ENCODE measurements around the gene PAQR4. TPM values are rescaled to one million over a fixed set of nuclear protein-coding genes. Genes with fewer than 3 reads are reported as not detected.

Gene PAQR4
- total and polyA plus RNA-seq, 2 of the 13 experiments (the other 11 are each of a cell fraction or from before 2014, with no cell fraction given): 15.9 to 24.8 TPM

DNA sequence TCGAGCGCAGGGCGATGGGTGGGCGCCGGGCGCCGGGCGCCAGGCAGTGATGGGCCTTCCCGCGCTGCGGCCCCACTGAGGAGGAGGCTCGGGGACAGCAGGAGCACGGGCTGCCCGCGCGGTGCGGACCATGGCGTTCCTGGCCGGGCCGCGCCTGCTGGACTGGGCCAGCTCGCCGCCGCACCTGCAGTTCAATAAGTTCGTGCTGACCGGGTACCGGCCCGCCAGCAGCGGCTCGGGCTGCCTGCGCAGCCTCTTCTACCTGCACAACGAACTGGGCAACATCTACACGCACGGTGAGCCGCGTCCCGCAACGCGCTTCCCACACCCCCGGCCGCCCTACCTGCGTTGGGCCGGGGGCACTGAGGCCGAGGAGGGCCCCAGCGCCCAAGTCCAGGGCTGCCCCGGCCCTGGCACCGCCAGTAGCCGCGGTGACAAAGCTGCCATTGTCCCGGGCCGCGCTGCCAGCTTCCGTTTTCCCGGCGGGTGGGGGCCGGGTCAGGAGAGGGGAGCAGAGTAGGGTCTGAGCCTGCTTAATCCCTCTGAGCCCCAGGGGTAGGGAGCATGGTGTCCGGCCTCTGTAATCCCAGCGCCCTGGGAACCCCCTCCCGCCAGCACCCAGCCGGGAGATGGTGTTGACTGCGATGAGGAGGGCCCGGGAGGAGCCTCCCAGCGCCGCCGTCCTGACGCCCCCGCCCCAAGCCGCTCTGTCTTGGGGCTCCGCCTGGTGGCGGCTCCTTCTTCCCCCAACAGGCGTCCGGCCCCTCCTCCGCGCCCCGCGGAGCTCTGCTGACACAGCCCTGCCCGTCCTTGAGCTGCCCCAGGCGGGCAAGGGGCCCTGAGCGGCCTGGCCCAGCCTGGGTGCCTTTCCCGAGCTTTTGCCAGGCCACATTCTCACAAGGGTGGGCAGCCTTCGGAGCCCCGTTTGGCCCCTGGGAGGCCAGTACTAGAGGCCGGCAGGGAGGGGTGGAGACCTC is 685 bp downstream of the PAQR4 start (continued):
- TF ChIP-seq, protein P1, sequence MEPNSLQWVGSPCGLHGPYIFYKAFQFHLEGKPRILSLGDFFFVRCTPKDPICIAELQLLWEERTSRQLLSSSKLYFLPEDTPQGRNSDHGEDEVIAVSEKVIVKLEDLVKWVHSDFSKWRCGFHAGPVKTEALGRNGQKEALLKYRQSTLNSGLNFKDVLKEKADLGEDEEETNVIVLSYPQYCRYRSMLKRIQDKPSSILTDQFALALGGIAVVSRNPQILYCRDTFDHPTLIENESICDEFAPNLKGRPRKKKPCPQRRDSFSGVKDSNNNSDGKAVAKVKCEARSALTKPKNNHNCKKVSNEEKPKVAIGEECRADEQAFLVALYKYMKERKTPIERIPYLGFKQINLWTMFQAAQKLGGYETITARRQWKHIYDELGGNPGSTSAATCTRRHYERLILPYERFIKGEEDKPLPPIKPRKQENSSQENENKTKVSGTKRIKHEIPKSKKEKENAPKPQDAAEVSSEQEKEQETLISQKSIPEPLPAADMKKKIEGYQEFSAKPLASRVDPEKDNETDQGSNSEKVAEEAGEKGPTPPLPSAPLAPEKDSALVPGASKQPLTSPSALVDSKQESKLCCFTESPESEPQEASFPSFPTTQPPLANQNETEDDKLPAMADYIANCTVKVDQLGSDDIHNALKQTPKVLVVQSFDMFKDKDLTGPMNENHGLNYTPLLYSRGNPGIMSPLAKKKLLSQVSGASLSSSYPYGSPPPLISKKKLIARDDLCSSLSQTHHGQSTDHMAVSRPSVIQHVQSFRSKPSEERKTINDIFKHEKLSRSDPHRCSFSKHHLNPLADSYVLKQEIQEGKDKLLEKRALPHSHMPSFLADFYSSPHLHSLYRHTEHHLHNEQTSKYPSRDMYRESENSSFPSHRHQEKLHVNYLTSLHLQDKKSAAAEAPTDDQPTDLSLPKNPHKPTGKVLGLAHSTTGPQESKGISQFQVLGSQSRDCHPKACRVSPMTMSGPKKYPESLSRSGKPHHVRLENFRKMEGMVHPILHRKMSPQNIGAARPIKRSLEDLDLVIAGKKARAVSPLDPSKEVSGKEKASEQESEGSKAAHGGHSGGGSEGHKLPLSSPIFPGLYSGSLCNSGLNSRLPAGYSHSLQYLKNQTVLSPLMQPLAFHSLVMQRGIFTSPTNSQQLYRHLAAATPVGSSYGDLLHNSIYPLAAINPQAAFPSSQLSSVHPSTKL (CRISPR knock-in tag; IDR thresholded peaks at IDR 0.05): peak; percentile 23; the same call in 1 of the 2 replicates
- TF ChIP-seq DR1 (CRISPR knock-in tag; IDR thresholded peaks at IDR 0.05): peak; percentile 59
- no peak for TF ChIP-seq ZEB1 (IDR thresholded peaks at IDR 0.05; ENCODE audit: insufficient replicate concordance, low read depth)
- TF ChIP-seq, protein P2, sequence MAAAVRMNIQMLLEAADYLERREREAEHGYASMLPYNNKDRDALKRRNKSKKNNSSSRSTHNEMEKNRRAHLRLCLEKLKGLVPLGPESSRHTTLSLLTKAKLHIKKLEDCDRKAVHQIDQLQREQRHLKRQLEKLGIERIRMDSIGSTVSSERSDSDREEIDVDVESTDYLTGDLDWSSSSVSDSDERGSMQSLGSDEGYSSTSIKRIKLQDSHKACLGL (CRISPR knock-in tag; IDR thresholded peaks at IDR 0.05): peak; percentile 9; the same call in 1 of the 2 replicates
- peak; percentile 52 for TF ChIP-seq HNRNPK (IDR thresholded peaks at IDR 0.05; ENCODE audit: low read depth, low read length, poor library complexity, severe bottlenecking)
- TF ChIP-seq ZNF549 (CRISPR knock-in tag; IDR thresholded peaks at IDR 0.05): no peak
- no peak for TF ChIP-seq RORA (CRISPR knock-in tag; IDR thresholded peaks at IDR 0.05)
- TF ChIP-seq FOXM1 (CRISPR knock-in tag; IDR thresholded peaks at IDR 0.05): no peak; the same call in 1 of the 2 replicates
- 0 out of 2 replicates have a peak, but pooled peaks have one; percentile 33 for TF ChIP-seq ESRRA (CRISPR knock-in tag; IDR thresholded peaks at IDR 0.05; ENCODE audit: low read depth)
- TF ChIP-seq, protein P3, sequence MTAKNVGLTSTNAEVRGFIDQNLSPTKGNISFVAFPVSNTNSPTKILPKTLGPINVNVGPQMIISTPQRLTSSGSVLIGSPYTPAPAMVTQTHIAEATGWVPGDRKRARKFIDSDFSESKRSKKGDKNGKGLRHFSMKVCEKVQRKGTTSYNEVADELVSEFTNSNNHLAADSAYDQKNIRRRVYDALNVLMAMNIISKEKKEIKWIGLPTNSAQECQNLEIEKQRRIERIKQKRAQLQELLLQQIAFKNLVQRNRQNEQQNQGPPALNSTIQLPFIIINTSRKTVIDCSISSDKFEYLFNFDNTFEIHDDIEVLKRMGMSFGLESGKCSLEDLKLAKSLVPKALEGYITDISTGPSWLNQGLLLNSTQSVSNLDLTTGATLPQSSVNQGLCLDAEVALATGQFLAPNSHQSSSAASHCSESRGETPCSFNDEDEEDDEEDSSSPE (CRISPR knock-in tag; IDR thresholded peaks at IDR 0.05): 0 out of 2 replicates have a peak, but pooled peaks have one; percentile 42
- TF ChIP-seq HNF4A (CRISPR knock-in tag; IDR thresholded peaks at IDR 0.05): peak; percentile 6; the same call in 1 of the 2 replicates
- peak; percentile 19; the same call in 1 of the 2 replicates for TF ChIP-seq ZNF136 (CRISPR knock-in tag; IDR thresholded peaks at IDR 0.05; ENCODE audit: low read depth)
- no peak for TF ChIP-seq ZNF569 (CRISPR knock-in tag; IDR thresholded peaks at IDR 0.05; ENCODE audit: borderline replicate concordance)
- TF ChIP-seq KMT2A (CRISPR knock-in tag; IDR thresholded peaks at IDR 0.05): peak; percentile 22; the same call in 1 of the 2 replicates
- TF ChIP-seq HNRNPL (IDR thresholded peaks at IDR 0.05; ENCODE audit: low read depth, low read length): peak; percentile 94
- peak; percentile 76; the same call in 1 of the 2 replicates for TF ChIP-seq MED13 (CRISPR knock-in tag; IDR thresholded peaks at IDR 0.05)
- TF ChIP-seq, protein P4, sequence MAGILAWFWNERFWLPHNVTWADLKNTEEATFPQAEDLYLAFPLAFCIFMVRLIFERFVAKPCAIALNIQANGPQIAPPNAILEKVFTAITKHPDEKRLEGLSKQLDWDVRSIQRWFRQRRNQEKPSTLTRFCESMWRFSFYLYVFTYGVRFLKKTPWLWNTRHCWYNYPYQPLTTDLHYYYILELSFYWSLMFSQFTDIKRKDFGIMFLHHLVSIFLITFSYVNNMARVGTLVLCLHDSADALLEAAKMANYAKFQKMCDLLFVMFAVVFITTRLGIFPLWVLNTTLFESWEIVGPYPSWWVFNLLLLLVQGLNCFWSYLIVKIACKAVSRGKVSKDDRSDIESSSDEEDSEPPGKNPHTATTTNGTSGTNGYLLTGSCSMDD (CRISPR knock-in tag; IDR thresholded peaks at IDR 0.05): no peak
- peak; percentile 44; the same call in 1 of the 2 replicates for TF ChIP-seq ZNF776 (CRISPR knock-in tag; IDR thresholded peaks at IDR 0.05)
- no peak for TF ChIP-seq FOSL1 (CRISPR knock-in tag; IDR thresholded peaks at IDR 0.05; ENCODE audit: borderline replicate concordance)
